Measurements from ENCODE around the gene AGTRAP. TPM values are rescaled to one million over a fixed set of nuclear protein-coding genes. Genes with fewer than 3 reads are reported as not detected.
A peak's percentile ranks its signal among the peaks of the same experiment; 100 is the strongest.

The AGTRAP gene
- total RNA-seq, 1 experiment from 2014 or later: 65.1 TPM

GRCh38 chr1:11735531-11735853 is 444 bp upstream of the AGTRAP start:
- DNase-seq (ENCODE audit: low spot score): no peak

DNA sequence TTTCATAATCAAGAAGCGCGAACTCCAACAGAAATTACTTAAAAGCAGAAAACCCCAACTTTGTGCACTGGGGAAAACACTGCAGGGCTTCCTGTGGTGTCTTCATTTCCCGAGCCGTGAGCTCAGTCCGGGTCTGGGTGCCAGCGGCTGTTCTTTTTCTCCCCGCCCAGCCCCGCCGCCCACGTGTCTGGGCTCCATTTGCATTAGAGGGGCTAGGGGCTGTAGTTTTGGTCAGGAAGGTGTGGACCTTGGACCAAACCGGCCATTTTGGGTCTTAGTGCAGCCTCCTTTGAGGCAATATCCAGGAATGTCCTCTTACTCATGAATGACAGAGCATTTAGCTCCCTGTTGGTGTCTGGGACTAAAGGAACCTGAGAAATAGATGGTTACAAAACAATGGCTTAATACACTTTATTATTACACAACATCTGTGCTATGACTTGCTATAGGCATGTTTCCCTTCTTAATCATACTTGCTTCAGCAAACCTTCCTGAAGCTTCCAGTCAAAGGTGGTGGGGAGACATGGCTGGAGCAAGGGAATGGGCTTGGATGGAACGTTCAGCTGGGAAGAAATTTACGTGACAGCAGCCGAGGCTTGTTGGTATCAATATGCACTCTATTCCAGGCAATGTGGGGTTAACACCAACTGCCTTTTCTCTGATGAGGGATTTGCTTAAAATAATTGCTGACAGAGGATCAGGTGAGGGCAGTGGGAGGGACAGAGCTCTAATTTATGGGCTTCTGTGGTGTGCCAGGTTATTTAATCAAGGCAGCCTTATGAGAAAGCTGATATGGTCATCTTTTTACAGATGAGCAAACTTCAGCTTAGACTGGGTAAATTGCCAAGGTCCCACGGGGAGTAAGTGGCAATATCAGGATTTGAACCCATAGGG is 1.1 kb downstream of the AGTRAP start:
- DNase-seq (ENCODE audit: low spot score): peak; percentile 34

- DNase-seq (ENCODE audit: low spot score): no peak
These were observed 2.2 kb downstream of the AGTRAP start for GRCh38 chr1:11738096-11738495.

DNA sequence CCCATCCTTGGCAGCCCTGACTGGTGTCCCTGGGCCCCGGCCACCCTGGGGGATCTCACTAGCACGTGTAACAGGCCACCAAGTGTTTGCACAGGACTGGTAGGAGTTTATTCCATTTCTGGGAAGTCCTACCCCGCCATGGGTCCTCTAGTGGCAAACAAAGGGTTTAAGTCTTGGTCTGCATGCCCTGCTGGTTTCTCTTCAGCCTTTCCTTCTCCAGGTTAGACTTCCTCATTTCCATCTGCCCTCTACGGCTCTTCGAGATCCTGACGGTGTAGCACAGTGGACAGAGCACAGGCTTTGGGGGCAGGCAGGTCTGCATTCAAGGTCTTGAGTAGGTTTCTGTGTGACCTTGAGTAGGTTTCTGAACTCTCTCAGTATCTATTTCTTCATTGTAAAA is 2.8 kb downstream of the AGTRAP start:
- no peak for DNase-seq (ENCODE audit: low spot score)

DNA sequence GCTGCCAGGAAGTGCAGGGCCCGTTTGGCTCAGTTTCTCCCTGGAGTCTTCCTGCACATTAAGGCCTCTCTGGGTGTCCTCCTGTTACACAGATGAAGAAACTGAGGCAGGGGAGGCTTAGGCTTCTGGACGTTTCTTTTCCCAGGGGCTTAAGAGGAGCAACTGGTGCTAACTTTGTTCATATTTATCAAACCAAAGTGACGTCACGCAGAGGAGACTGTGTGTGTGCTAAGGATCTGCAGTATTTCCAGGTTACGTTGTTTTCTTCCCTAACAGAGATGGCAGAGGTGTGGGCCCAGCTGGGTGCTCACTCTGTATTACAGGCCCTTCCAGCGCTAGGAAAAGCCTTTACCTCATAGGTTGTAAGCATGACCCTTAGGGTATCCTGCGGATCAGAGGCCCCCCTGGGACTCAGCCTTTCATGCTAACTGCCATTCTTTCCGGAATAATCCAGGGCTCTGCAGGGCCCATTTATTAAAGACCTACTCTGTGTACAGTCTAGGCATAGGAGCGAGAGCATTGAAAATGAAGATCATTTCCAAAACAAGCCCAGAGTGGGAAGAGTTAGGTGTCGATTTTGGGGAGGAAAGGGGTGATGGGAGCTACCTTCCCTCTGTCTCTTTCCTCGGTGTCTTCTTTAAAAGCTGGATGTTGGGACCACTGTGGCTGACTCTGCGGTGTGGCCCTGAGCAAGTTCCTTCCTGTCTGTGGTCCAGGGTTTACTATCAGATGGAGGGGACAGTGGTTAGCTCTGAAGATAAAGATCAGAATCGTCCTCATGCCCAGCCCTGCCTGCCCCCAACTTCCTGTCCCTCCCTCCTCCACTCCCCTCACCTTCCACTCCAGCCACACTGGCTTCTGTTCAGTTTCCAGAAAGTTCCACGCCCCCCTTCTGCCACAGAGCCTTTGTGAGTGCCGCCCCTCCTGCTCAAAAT is 4.6 kb downstream of the AGTRAP start:
- no peak for DNase-seq (ENCODE audit: low spot score)

- DNase-seq (ENCODE audit: low spot score): no peak
These were observed 5.5 kb downstream of the AGTRAP start for GRCh38 chr1:11741482-11741881.

- DNase-seq (ENCODE audit: low spot score): no peak
These were observed 6.1 kb downstream of the AGTRAP start for GRCh38 chr1:11741919-11742558.

DNA sequence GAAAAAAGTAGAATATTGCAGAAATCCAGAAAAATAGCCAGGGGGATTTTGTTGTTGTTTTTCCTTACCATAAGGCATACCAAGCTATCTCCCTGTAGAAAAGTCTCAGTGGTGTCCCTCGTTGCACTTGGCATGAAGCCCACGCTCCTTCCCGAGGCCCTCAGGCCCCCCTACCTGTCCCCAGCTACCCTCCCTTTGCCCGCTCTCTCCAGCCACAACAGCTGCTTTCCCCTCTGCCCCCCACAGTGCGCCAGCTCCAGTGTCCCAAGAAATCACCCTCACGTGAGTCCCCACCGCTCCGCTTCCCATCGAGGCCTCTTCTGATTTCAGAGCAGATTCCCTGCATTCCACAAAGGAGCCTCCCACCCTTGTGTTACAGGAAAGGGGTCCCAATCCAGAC is 8.4 kb downstream of the AGTRAP start:
- no peak for DNase-seq (ENCODE audit: low spot score)

- DNase-seq (ENCODE audit: low spot score): no peak
These were observed 10.2 kb downstream of the AGTRAP start for GRCh38 chr1:11746092-11746491.

DNA sequence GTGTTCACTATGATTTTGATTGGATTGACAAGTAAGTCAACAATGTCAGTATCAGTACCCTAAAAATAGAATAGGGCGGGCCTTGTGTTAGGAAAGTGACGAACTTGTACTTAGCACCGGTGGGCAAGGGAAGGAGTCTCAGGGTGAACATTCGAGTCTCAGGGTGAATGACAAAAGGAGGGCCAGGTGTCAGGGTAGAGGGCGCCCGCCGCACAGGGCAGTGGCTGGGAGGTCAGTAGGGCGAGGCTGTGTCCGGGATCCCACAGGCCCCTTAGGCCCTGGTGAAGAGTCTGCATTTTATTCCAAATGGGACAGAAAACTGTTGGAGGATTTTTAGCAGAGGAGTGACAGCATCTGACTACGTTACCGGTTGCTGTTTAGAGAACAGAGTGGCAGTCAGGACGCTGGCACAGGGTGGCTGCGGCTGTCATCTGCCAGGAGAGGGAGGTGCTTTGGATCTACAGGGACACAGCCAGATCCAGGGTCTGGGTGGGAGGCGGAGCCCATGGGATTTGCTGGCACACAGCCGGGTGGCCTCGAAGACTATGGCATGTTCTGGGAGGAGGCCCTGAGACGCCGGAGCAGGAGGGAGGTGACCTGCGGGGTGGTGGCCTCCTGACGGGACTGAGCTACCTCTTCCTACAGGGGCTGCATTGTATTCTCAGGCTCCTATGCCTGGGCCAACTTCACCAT is 11.0 kb downstream of the AGTRAP start:
- DNase-seq (ENCODE audit: low spot score): no peak

GRCh38 chr1:11748294-11749202 is 12.6 kb downstream of the AGTRAP start:
- no peak for DNase-seq (ENCODE audit: low spot score)

- DNase-seq (ENCODE audit: low spot score): peak; percentile 31
These were observed 13.3 kb downstream of the AGTRAP start for GRCh38 chr1:11749203-11749689.

- DNase-seq (ENCODE audit: low spot score): no peak
These were observed 14.1 kb downstream of the AGTRAP start for GRCh38 chr1:11749996-11750395.

DNA sequence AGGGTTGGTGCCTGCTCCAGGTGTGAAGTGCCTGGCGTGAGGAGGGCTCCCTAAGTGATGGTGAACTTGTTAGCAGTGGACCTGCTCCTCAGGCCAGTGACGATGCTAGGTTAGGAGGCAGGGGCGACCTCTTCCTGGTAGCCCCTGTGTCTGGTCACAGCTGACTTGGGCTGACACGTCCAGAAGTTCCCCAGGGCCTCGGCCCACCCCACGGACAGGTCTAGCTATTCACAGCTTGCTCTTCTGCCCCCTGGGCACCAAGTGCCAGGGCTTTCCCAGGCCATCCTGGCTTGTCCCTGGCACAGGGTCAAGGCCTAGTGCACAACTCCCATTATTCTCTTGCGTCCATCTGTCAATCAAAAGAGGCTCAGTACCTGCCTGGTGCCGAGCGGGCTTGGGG is 15.2 kb downstream of the AGTRAP start:
- DNase-seq (ENCODE audit: low spot score): no peak

DNA sequence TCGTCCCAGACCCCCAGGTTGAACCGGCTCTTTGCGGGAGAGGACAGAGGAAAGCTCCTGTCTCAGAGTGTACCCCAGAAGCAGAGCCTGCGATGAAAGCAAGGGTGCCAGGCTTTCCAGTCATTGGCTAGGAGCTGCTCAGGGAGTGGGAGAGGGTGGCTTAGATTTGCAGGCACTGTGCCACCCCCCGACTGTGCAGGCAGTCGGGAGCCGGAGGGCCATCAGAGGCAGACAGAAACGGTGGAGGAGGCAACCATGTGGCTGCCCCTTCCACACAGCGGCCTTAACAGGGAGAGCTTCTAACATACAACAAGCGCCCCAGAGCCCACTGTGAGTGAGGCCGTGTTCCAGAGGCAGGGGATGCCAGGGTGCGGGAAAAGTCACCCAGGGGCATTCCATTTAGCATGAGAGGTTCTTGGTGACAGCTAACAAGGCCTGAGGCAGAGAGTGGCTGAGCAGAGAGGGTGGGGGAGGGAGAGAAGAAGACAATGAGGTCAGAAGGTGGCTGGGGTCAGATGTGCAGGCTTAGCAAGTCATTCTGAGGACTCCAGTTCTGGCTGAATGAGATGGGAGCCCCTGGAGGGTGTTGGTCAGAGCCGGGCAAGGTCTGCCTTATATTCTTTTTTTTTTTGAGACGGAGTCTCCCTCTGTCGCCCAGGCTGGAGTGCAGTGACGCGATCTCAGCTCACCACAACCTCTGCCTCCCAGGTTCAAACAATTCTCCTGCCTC is 16.6 kb downstream of the AGTRAP start:
- no peak for DNase-seq (ENCODE audit: low spot score)

DNA sequence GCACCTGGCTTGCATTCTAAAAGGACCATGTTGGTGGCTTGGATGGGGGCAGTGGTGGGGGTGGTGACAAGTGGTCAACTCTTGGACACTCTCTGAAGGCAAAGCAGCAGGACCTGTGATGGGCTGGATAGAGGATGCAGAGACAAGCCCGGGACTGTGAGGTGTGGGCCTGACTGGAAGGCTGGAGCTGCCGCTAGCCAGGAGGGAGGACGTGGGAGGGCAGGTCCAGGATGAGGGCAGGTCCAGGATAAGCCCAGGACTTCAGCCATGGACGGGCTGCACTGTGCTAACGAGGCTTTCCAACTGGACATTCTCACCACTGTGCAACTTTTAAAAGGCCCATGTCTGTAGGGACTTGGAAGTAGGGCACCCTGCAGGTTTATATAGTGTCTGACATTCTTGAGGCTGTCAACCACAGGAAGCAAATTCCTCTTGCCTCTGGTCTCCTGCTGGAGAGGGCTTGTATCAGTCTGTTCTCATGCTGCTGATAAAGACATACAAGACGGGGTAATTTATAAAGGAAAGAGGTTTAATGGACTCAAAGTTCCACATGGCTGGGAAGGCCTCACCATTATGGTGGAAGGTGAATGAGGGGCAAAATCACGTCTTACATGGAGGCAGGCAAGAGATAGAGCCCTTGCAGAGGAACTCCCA is 17.7 kb downstream of the AGTRAP start:
- DNase-seq (ENCODE audit: low spot score): no peak

- DNase-seq (ENCODE audit: low spot score): no peak
These were observed 21.1 kb downstream of the AGTRAP start for GRCh38 chr1:11757047-11757446.

GRCh38 chr1:11759791-11760190 is 23.9 kb downstream of the AGTRAP start:
- no peak for DNase-seq (ENCODE audit: low spot score)

DNA sequence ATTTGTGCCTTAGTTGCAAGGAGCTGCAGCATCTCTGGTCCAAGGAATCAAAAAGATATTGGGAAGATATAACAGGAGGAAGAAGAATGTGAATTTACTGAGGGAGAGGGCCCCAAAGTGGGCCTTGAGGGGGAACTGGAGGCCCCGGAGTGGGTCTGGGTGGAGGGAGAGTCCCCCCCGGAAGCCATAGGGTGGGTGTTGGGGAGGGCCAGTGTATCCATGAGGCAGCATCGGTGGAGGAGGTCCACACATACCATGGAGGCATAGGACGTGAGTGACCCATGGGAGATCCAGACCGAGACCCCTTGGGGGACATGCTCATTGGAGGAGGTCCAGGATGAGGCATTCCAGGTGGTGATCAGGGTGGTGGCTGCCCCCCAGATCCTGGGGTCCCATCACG is 25.3 kb downstream of the AGTRAP start:
- no peak for DNase-seq (ENCODE audit: low spot score)
